B cell (primary cell): ENCODE results near the gene THRAP3.

Experiments
- CTCF ChIP-seq: fragments of 200-600 bp; IDR thresholded peaks from one replicate; pipeline ENCODE4 v1.8.0; 2022; ENCODE audit warnings: antibody characterized with exemption, mild to moderate bottlenecking
- EZH2 ChIP-seq: IDR thresholded peaks from 2 replicates; pipeline ENCODE4 v1.6.1; 2012; ENCODE audit warnings: borderline replicate concordance, low read depth, mild to moderate bottlenecking, moderate library complexity, low read length; ENCODE audit not compliant: insufficient read depth, poor library complexity, severe bottlenecking

DNA sequence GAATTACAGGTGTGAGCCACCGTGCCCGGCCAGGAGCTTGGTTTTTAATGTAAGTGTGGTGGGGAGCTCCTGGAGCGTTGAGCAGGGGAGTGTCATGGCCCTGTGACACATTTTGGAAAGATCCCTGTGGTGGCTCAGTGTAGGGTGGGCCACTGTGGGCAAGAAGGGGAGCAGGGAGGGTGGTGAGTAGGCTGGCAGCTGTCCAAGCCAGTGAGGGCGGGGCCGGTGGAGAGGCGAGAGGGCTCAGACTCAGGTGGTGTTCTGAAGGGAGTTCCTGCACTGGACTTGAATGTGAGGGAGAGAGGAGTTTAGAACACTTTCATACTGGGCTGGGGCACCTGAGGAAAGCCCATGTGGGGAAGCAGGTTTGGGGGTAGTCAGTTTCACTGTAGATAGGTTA is 102.3 kb downstream of the THRAP3 start:
- TF ChIP-seq CTCF (no peak), EZH2 (no peak)
